Fibroblast of peridontal ligament (primary cell): Measurements from ENCODE around the gene RAB36.

ENCODE experiments used
- DNase-seq: peaks from one replicate; pipeline ENCODE4 v3.0.0-alpha.2; 2010; ENCODE audit errors: extremely low read depth

Gene RAB36

DNA sequence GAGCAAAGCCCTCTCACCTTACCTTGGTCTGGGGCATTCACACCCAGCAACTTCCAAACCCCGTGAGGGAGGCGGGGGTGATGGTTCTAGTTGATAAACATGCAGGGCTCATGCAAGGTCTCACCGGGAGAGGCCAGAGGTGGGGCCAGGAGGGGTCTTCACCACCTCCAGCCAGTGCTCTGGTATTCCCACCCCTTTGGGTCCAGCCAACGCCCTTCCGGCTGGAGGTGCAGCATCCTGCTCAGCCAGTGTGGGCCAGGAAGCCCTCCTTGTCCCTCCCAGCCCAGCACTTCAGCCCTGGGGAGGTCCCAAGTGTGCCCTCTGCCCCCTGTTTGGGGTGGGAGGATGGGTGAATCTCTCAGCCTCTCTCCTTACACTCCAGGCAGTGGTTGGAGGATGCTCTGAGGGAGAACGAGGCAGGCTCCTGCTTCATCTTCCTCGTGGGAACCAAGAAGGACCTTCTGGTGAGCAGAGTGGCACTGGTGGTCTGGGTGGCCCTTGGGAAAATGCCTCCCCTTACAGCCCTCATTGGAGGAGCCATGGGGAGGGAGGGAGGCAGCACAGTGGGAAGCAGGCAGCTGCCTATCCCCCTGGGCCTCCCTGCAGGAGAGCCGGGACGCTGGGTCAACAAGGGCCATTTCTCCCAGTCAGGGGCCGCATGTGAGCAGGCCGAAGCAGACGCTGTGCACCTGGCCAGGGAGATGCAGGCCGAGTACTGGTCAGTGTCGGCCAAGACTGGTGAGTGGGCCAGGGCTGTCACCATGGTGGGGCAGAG is 13.4 kb downstream of the RAB36 start:
- DNase-seq = no peak

DNA sequence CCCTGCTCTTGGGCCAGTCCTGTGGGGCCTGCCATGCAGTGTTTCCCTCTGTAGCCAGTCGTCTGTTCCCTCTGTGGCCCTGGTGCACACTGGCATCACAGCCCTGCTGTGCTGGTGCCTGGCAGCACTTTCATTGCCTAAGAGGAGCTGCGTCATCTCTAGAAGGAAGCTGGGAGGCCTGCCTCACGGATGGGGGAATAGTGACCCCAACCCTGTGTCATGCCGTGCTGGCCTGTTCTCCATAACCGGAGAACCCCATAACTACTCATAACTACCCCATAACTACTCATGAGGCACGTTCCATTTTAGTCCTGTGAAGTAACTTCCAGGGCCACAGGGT is 14.0 kb downstream of the RAB36 start:
- DNase-seq = no peak

DNA sequence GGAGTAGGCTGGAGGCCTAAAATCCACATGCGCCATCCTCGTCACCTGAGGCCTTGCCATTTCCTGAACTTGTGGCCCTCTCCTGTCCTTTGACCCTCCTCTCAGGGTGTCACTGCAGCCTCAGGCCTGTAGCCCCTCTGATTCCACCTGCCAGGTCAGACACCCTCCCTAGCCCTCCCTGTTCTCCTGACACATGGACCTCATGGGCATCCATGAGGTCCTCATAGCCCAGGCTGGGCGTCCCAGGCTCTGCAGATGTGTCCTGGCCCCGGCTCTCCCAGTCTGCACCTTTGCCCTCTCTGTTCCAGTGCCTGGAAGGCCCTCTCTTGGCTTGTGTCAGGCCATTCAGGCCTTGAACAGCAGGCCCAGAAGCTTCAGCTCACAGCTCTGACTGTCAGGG is 15.8 kb downstream of the RAB36 start:
- no peak for DNase-seq

DNA sequence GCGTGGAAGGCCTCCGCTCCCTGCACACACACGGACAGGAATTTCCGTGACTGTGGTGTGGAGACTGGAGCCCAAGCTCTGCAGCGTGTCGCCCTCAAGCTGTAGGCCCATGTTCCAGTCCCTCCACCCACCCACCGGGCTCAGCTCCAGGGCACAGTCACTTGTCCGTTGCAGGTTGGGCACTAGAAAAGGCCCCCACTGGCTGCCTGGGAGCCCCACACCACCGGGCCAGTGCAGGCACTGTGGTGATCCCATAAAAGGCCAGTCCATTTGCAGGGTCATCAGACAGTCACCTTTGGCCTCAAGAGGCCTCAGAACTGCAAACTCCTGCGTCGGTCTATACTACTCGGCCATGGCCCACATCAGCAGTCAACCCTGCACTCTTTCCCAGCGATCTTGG is 16.3 kb downstream of the RAB36 start:
- DNase-seq = no peak

DNA sequence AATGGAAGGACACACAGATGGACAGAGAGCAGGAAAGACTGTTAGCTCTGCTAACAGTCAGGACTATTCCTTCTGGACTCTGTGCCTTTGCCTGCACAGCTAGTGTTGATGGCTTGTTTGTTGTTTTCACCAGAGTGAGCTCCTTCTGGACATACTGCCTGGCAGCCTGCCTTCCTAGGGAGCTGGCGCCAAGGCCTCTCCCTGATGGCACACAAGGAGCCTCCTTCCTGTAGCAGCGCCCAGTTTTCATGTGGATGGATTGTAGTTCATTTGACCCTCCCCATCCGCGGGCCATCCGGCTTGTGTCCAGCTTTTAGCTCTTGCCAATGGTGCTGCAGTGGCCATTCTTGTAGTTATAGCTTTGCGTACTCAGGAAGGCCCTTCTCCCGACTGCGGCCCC is 18.4 kb downstream of the RAB36 start:
- DNase-seq = no peak

DNA sequence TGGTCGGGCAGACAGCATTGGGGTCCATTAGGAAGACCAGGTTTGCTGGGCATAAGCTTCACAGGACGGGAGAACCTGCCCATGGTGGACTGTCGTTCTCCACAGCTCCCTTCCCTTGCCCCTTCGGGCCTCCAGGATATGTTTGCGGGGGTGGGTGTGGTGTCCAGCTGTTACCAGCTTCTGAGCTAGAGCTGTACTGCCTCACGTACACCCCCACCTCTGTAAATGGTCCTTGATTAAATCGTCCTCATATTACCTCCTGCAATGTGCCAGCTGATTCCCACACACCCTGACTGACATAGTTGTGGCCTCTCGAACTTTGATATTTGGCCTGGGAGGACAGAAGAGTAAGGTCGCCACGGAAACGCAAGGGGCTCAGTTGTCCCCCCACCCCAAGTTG is 18.8 kb downstream of the RAB36 start:
- no peak for DNase-seq

DNA sequence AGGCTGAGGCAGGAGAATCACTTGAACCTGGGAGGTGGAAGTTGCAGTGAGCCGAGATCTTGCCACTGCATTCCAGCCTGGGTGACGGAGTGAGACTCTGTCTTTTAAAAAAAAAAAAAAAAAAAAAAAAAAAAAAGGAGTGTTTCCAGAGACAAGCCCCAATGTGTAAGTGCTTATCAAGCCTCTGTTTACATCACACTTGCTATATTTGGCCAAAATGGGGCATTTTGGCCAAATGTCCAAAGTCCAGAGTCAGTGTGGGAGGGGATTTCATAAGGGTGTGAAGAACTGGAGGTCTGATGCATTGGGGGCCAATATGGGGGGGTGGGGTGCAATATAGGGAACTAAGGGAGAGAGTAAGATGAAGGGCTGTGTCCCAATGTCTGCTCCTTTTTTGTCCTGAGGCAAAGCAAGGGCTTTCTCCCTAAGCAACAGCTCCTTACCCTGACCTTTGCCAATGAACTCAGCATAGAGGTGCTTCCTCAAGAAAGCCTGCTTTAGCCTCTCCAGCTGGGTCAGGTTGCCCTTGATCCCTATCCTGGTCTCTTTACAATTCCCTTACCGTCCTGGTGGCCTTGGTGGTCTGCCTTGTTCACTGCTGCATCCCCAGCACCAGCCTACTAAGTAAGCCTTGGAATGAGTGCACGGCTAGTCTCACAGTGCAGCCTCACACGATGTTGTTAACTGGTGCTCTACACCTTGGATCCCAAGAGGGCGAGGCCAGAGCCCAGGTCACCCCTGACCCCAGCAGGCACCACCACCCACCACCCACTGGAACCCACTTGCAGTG is 21.0 kb downstream of the RAB36 start:
- no peak for DNase-seq

DNA sequence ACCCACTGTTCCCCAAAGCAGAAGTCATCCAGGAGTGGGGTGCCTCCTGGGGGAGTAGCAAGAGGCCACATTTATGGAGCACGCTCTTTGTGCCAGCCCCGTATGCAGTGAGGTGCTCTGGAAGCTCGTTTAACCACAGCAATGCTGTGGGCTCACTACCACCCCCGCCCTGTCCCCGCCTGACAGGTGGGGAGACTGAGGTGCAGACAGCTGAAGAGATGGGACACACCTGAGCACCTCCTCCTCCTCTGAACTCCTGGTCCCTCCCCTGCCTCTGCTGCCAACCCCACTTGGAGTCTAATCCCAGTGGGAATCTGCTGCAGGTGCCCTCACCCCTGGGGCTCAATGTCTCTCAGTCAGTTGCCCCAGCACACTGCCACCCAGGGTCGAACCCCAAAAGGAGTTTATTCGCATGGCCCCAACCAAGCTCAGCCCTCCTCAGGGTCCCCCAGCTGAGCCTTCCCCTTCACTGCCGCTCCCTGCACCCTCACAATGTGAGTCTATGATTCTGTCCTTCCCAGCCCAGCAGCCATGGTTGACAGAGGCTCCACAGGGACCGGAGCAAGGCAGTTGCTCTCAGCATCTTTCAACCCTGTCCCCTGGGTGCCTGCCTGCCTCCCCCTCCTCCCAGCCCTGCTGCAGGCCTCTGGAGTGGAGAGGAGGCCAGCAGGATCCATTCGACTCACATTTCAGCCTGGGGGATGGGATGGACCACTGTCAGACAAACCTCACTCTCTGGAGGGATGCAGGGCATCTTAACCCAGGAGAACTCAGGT is 21.8 kb downstream of the RAB36 start:
- no peak for DNase-seq

DNA sequence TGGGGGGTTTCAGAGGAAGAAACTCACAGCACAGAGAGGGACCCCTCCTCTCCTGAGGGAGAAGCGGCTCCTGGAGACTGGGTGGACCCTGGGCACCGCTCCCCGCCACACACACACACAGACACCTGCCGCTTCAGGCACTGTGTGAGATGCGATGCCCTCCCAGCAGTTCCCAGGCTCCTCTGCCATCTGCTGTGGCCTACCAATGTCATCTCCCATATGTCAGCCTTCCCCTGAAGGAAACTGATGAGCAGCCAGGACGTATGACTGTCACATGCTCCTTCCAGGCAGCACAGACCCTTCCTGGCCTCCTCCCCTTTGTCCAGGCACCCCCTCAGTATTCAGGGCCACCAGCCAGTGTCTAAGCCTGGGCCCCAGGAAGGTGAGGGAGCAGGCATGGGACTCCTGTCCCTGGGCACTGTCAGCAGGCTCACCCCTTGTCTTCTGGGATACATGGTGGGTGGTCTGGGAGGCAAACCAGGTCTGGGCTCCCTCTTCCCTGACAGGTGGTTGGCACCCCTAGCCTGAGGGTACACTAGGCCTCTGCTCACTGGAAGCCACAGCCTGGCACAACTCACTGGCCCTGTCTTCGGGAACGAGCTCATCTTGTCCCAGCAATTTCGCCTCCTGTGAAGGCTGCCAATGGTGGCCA is 23.2 kb downstream of the RAB36 start:
- no peak for DNase-seq

DNA sequence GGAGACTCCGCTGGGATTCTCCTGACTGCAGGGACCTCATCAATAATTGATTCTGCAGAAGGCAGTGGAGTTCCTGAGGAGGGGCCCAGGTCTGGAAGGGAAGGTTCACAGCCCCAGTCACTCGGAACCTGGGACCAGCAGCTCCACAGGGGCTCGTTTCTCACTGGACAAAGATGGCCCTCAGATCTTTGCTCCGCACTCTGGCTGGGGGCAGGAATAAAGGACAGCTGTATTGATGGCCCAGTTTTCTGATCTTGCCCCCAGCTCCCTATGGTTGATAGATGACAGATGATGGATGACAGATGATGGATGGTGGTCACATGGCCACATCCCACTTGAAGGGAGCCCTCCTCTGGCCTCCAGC is 23.7 kb downstream of the RAB36 start:
- DNase-seq = no peak

DNA sequence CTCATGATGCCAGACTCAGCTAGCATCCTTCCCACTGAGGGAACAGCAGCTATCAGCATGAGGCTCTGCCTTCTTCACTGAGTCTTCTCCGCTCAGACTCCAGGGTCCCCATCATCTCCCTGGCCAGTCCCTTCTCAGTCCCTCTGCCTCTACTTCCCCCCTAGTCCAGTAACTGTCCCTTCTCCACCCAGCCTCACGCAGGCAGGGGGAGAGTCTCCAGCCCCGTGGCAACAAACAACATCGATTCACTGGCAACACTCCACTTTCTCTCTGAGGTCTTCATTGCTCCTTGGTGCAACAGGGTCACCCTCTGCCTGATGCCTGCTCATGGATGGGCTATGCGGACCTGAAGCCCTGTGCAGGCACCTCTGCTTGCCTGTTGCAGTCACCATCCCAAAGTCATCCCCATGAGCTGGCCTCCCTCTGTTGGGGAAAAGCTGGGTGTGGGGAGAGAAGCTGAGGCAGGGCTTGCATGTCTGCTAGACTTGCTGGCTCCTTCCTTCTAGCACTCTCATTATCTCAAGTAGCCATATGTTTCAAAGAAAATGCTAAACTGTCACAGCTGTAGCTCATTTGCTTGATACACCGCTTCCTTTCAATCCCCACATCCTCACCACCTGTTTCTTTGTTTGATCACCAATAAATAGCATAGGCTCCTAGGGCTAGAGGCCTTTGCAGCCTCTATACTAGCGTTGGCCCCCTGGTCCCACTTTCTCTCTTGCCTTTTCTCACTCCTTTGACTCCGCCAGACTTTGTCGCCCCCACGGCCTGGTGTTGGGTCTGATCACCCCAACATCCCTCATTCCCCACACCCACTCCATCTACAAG is 30.8 kb downstream of the RAB36 start:
- DNase-seq = no peak

DNA sequence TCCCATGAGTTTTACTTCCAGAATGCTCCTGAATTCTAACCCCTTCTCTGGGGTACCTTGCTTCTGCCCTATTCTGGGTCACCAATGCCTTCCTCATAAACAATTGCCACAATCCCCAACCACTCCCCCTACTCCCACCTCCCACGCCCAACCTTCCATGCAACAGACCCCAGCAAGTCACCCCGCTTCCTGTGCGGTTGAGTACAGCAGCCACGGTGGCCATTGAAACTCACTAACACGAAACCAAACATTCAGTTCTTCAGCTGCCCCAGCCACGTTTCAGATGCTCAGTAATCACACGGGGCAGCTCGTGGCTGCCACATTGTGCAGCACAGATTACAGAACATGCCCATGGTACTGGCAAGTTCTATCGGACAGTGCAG is 31.4 kb downstream of the RAB36 start:
- no peak for DNase-seq

DNA sequence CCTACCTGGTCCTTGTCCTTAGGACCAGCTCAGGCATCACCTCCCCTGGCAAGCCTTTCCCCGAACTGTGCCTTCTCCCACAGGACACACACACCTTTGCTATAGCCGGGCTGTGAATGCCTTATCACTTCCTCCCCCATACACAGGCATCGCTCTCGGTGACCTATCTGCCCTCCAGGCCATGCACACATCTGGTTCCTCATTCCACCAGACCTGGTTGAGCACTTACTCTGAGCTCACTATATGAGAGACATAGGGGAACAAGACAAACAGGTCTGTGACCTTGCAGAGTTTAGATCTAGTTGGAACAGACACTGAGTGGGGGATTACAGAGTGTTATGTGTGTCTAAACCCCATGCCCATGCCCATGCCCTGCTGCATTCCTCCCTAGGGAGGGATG is 31.9 kb downstream of the RAB36 start:
- no peak for DNase-seq

DNA sequence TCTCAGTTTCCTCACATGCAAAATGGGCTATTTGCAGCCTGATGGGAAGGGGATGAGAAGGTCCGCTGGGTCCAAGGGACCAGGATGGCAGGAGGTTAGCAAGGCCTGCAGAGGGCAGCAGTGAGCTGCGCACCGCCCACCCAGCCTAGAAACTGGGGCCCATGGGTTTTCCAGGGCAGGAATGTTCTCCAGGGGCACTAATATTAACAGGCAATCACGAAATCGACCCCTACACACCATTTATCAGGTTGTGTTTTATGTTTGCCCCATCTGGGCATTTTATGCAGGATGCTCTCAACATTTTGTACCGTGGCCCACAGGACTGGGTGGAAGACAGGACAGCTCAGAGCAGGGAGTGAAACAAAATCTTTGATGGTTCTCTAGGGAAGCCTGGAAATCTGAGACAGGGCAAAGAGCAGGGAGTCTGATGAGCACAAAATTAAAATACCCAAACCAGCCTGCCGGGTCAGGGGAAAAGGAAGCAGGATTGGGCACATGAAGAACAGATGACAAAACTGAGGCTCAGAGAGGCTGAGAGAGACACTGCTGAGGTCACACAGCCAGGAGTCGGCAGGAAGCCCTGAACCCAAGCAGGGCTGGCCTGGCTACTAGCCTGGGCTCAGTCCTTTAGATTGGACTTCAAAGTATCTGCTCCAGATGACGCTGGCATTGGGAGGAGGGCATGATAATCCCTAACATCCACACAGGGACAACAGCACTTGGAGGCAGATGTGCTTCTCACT is 33.4 kb downstream of the RAB36 start:
- DNase-seq = peak; percentile 57

DNA sequence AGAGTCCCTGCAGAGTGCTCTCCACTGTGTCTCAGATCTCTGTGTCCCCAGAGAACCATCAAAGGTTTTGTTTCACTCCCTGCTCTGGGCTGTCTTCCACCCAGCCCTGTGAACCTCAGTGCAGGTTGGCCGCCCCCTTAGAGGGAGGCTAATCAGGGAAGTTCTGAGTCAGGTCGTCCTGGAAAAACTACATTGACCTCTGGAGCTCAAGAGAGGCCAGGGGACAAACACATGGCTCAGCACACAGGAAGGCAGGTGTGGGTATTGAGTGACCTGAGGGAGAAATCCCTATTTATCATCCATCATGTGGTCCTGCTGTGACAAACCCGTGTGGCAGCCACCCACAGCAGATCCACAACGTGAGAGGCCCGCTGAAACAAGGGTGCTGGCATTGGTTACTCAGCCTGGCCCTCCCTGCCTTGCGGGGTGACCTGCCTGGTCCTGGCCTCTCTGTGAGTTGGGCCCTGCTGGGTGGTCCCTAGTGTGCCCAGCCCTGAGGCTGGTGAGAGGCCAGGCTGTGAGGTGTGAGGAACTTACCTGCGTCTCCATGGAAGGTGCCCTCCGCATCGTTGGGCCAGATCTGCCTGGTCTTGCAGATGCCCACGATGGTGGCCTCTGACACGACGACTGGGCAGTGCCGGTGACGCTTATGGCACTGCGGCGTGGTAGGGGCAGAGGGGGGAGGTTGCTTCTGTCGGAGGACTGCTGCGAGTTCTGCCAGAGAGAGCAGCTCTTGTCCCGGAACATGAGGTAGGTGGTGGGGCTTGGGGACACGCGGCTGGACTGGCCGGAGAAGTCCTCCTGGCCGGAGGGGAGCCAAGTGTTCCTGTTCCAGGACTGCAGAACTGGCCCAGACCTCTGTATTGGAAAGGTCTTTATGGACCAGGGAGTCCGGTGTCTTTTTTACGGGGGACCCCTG is 34.4 kb downstream of the RAB36 start:
- no peak for DNase-seq

DNA sequence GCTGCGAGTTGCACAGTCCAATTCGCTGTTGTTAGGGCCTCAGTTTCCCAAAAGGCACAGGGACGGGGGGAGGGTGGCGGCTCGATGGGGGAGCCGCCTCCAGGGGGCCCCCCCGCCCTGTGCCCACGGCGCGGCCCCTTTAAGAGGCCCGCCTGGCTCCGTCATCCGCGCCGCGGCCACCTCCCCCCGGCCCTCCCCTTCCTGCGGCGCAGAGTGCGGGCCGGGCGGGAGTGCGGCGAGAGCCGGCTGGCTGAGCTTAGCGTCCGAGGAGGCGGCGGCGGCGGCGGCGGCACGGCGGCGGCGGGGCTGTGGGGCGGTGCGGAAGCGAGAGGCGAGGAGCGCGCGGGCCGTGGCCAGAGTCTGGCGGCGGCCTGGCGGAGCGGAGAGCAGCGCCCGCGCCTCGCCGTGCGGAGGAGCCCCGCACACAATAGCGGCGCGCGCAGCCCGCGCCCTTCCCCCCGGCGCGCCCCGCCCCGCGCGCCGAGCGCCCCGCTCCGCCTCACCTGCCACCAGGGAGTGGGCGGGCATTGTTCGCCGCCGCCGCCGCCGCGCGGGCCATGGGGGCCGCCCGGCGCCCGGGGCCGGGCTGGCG is 35.1 kb downstream of the RAB36 start, which contains the start of gene BCR:
BCR (plus strand) TSS at position 209 of the 592 bp plus-strand sequence. CDS start 452 bp downstream, outside the sequence.
- peak; percentile 46 for DNase-seq

DNA sequence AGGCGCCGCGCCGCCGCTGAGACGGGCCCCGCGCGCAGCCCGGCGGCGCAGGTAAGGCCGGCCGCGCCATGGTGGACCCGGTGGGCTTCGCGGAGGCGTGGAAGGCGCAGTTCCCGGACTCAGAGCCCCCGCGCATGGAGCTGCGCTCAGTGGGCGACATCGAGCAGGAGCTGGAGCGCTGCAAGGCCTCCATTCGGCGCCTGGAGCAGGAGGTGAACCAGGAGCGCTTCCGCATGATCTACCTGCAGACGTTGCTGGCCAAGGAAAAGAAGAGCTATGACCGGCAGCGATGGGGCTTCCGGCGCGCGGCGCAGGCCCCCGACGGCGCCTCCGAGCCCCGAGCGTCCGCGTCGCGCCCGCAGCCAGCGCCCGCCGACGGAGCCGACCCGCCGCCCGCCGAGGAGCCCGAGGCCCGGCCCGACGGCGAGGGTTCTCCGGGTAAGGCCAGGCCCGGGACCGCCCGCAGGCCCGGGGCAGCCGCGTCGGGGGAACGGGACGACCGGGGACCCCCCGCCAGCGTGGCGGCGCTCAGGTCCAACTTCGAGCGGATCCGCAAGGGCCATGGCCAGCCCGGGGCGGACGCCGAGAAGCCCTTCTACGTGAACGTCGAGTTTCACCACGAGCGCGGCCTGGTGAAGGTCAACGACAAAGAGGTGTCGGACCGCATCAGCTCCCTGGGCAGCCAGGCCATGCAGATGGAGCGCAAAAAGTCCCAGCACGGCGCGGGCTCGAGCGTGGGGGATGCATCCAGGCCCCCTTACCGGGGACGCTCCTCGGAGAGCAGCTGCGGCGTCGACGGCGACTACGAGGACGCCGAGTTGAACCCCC is 35.8 kb downstream of the RAB36 start:
- DNase-seq = no peak

DNA sequence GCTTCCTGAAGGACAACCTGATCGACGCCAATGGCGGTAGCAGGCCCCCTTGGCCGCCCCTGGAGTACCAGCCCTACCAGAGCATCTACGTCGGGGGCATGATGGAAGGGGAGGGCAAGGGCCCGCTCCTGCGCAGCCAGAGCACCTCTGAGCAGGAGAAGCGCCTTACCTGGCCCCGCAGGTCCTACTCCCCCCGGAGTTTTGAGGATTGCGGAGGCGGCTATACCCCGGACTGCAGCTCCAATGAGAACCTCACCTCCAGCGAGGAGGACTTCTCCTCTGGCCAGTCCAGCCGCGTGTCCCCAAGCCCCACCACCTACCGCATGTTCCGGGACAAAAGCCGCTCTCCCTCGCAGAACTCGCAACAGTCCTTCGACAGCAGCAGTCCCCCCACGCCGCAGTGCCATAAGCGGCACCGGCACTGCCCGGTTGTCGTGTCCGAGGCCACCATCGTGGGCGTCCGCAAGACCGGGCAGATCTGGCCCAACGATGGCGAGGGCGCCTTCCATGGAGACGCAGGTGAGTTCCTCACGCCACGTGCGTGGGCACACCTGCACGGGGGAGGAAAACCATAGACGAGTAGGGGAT is 36.5 kb downstream of the RAB36 start:
- DNase-seq = no peak
